Stimulated activated naive CD8-positive, alpha-beta T cell treated with anti-CD3 and anti-CD28 coated beads, Interleukin-15, Interleukin-2, amounts not matched to agents 100 ng/mL and 50 ng/mL, for 24 hours (primary cell): ENCODE data around the gene MPHOSPH9.
A peak's percentile ranks its signal among the peaks of the same experiment; 100 is the strongest.
"Not testable (repeated sequence)": the region's sequence is repeated elsewhere in the genome, so short reads cannot be mapped to it uniquely, and the experiment has no call there.

Source experiments
- H3K27ac Mint-ChIP-seq: one replicate; pipeline ENCODE4 v1.8.0; 2021; ENCODE audit warnings: mild to moderate bottlenecking, mixed read lengths
- H3K27me3 Mint-ChIP-seq: one replicate; pipeline ENCODE4 v1.8.0; 2021; ENCODE audit warnings: mixed read lengths
- H3K36me3 Mint-ChIP-seq: one replicate; pipeline ENCODE4 v1.8.0; 2021; ENCODE audit warnings: low read depth, mixed read lengths
- H3K4me1 Mint-ChIP-seq: one replicate; pipeline ENCODE4 v1.8.0; 2021; ENCODE audit warnings: low read depth, mixed read lengths
- H3K4me3 Mint-ChIP-seq: one replicate; pipeline ENCODE4 v1.8.0; 2021; ENCODE audit warnings: mild to moderate bottlenecking, mixed read lengths
- H3K9me3 Mint-ChIP-seq: one replicate; pipeline ENCODE4 v1.8.0; 2021; ENCODE audit warnings: mixed read lengths

MPHOSPH9 gene

DNA sequence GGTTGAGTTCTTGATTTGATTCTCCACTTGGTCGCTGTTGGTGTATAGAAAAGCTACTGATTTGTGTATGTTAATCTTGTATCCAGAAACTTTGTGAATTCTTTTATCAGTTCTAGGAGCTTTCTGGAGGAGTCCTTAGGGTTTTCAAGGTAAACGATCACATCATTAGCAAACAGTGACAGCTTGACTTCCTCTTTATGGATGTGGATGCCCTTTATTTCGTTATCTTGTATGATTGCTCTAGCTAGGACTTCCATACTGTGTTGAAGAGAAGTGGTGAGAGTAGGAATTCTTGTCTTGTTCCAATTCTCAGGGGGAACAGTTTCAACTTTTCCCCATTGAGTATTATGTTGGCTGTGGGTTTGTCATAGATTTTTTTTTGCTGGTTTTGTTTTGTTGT lies 12.7 kb upstream of the MPHOSPH9 start:
- Mint-ChIP-seq H3K36me3 (peaks cover 49% of the 10 kb centered on the region), H3K9me3 (no peaks in the 10 kb centered on the region), H3K27ac (no peak overlapping the region), H3K27me3 (no peaks in the 10 kb centered on the region), H3K4me1 (peaks cover 62% of the 10 kb centered on the region), H3K4me3 (no peak overlapping the region)

DNA sequence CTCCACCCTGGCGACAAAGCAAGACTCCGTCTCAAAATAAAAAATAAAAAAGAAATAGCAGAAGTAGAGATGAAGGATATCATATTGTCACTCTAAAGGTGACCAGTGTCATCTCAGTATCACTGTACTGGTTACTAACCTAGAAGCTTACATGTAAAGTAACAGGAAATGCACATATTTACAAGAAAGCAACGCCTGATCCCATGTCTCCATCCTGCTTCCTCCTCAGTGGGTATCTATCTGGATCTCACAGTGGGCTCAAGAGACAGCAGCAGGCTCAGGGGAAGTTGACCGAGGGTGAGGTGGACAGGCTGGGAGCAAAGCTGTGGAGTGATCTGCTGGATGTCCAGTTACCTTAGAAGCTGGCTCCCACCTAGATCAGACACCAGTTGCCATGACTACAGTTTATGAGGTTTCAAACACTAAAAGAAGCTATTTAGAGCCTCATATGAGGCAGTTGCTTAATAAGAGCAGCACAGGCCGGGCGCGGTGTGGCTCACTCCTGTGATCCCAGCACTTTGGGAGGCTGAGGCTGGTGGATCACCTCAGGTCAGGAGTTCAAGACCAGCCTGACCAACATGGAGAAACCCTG lies 10.8 kb upstream of the MPHOSPH9 start:
- peaks cover 55% of the 10 kb centered on the region for H3K4me1 Mint-ChIP-seq
- H3K27ac Mint-ChIP-seq = peak overlapping the region; percentile 45
- H3K27me3 Mint-ChIP-seq = no peaks in the 10 kb centered on the region
- H3K9me3 Mint-ChIP-seq = no peaks in the 10 kb centered on the region
- peaks cover 44% of the 10 kb centered on the region for H3K36me3 Mint-ChIP-seq
- no peak overlapping the region for H3K4me3 Mint-ChIP-seq

DNA sequence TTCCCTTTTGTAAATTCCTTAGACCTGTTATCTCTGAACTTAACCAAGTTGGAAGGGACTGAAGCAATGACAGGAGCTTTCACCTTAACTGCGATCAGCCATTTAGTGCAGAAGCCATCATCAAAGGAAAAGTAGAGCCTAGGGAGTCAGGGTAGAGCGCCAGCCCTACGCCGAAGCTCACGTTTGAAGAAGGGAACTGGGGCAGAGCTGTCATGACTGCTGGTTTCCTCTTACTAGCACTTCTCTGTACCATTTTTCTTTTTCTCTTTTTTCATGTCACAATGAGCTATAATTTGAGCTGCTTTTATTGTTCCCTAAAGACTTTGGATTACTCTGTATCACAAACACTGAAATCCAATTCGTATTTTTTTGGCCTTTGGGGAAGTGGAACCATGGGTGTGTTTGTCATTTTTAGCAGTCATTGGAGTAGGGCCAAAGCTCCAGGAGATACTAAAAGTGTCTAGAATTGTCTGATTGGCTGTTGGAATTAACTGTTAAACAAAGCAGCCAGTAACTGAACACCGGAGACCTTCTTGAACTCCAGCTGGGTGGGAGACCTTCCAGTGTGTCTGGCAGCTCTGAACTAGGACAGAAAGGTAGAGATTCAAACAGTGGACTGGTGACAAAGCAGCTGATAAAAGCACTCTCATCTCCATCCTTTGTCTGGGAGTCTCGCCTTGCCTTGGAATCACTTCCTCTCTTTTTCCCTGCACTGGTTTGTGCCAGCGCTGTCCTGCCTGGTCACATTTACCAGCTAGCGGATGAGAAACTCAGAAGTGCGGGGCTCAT lies 9.4 kb upstream of the MPHOSPH9 start:
- Mint-ChIP-seq H3K4me1 (peaks cover 54% of the 10 kb centered on the region), H3K27ac (peak overlapping the region; percentile 57), H3K4me3 (peak overlapping the region; percentile 28), H3K9me3 (no peaks in the 10 kb centered on the region), H3K36me3 (peaks cover 35% of the 10 kb centered on the region), H3K27me3 (no peaks in the 10 kb centered on the region)

DNA sequence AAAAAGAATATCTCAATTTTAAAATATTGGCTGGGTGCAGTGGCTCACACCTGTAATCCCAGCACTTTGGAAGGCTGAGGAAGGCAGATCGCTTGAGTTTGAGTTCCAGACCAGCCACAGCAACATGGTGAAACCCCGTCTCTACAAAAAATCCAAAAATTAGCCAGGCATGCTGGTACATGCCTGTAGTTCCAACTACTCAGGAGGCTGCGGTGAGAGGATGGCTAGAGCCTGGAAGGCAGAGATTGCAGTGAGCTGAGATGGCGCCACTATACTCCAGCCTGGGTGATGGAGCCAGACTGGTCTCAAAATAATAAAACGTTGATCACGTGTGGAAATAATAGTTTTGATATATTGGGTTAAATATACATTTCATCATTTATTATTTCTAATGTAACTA lies 6.0 kb upstream of the MPHOSPH9 start:
- no peak overlapping the region for H3K4me3 Mint-ChIP-seq
- H3K4me1 Mint-ChIP-seq = peaks cover 61% of the 10 kb centered on the region
- no peaks in the 10 kb centered on the region for H3K27me3 Mint-ChIP-seq
- peak overlapping the region; percentile 89 for H3K27ac Mint-ChIP-seq
- no peaks in the 10 kb centered on the region for H3K9me3 Mint-ChIP-seq
- peaks cover 42% of the 10 kb centered on the region for H3K36me3 Mint-ChIP-seq

DNA sequence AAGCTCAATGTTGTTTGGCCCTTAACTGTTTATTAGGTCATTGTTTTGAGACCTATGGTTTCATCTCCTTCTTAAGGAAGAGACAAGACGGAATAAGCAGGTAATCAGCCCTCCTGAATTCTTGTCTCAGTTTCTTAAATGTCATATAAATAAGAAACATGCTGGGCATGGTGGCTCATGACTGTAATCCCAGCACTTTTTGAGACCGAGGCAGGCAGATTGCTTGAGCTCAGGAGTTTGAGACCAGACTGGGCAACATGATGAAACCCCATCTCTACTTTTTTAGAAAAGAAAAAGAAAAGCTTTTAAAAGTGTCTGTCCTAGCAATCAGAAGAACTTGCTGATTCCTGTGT lies 5.4 kb upstream of the MPHOSPH9 start:
- peaks cover 49% of the 10 kb centered on the region for H3K36me3 Mint-ChIP-seq
- peak overlapping the region; percentile 89 for H3K27ac Mint-ChIP-seq
- peak overlapping the region; percentile 69 for H3K4me3 Mint-ChIP-seq
- H3K9me3 Mint-ChIP-seq = no peaks in the 10 kb centered on the region
- H3K4me1 Mint-ChIP-seq = peaks cover 68% of the 10 kb centered on the region
- H3K27me3 Mint-ChIP-seq = no peaks in the 10 kb centered on the region

DNA sequence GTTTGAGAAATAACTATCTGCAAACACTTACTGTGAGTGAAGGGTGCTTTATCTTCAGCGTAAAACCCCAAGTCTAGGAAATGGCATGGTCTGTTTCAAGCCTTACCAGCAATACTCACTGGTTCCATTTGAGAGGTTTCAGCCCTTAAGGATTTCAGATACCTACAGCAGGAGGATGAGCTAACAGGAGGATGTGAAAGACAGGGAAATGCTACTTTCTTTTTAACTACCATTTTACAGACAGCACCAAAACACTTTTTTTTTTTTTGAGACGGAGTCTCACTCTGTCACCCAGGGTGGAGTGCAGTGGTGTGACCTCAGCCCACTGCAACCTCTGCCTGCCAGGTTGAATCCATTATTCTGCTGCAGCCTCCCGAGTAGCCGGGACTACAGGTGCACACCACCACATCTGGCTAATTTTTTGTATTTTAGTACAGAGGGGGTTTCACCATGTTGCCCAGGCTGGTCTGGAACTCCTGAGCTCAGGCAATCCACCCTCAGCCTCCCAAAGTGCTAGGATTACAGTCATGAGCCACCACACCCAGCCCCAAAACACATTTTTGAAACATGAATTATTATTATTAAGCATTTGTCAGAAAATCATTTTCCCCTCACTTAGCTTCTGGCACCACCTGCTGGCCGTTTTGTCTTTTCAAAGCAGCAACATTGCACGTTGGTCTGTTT lies 4.8 kb upstream of the MPHOSPH9 start:
- Mint-ChIP-seq H3K36me3 (peaks cover 52% of the 10 kb centered on the region), H3K4me1 (peaks cover 70% of the 10 kb centered on the region), H3K27me3 (no peaks in the 10 kb centered on the region), H3K9me3 (no peaks in the 10 kb centered on the region), H3K4me3 (peak overlapping the region; percentile 69), H3K27ac (peak overlapping the region; percentile 89)

DNA sequence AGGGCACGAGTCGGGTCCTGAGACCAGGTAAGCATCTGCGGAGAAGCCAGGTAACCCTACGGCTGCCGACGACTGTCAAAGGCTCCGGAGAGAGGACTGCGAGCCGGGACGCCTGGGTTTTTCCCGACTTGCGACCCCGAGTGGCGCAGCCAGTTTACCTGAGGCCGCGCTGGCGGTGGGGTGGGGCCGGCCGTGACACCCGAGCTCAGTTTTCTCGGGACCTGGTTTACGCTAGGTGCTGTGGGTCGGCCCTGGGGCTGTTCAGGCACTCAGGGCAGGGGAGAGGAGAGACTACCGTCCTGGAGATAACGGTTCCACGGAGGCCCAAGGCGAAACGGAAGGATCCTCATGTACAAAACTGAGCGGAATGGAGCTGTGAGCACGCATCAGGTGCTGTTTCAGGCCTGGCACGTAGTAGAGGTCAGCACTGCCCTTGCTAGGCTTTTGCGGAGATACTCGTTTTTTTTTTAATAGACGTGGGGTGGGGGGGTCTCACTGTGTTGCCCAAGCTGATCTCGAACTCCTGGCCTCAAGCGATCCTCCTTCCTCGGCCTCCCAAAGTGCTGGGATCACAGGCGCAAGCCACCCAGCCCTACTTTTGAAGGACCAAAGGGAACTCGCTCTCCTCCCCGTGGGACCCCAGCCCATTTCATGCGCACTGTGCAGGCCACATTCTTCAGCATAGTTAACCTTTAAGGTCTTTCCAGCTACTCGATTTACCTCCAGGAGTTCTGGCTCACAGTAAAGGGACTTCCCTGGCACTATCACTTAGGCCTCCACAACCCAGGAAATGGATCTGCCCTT lies 766 bp upstream of the MPHOSPH9 start:
- peaks cover 49% of the 10 kb centered on the region for H3K36me3 Mint-ChIP-seq
- H3K27ac Mint-ChIP-seq = peak overlapping the region; percentile 94
- no peaks in the 10 kb centered on the region for H3K9me3 Mint-ChIP-seq
- peak overlapping the region; percentile 97 for H3K4me3 Mint-ChIP-seq
- peaks cover 84% of the 10 kb centered on the region for H3K4me1 Mint-ChIP-seq
- H3K27me3 Mint-ChIP-seq = no peaks in the 10 kb centered on the region

DNA sequence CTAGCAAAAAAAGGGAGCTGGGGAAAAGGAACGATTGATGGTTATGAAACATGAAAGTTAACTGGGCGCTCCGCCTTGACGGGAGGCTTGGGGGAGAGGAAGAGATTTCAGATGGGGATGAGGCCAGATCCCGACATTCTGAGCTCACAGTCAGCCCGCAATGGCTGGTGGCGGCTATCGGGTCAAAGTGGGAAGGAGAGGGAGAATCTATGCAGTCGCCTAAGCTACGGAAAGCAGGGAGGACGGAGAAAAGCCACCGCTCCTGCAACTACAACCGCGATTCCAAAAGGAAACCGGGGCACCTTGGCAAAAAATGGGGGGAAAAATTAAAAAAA lies 502 bp downstream of the MPHOSPH9 start:
- Mint-ChIP-seq H3K4me3 (peak overlapping the region; percentile 97), H3K27ac (peak overlapping the region; percentile 94), H3K27me3 (no peaks in the 10 kb centered on the region), H3K9me3 (no peaks in the 10 kb centered on the region), H3K4me1 (peaks cover 85% of the 10 kb centered on the region), H3K36me3 (peaks cover 57% of the 10 kb centered on the region)

DNA sequence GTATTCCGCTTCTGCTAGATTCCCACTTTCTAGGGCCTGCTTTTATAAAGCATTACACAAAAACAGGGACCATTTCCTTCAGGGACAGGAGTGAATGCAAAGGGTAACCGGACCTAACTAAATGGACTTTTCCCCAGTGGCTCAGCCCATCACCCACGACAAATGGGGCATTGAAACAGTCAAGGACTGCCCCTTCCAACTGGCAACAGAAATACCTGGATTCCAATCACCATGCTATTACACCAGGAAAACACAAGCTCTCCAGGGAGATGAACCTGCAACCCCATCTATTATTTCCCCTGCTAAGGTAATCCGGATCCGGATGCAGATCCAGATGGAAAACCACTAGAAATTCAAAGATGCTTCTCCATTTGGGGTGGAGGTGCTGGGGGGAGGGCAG lies 1.0 kb downstream of the MPHOSPH9 start:
- H3K27me3 Mint-ChIP-seq = no peaks in the 10 kb centered on the region
- H3K4me1 Mint-ChIP-seq = peaks cover 84% of the 10 kb centered on the region
- H3K9me3 Mint-ChIP-seq = no peaks in the 10 kb centered on the region
- H3K36me3 Mint-ChIP-seq = peaks cover 57% of the 10 kb centered on the region
- H3K4me3 Mint-ChIP-seq = peak overlapping the region; percentile 97
- H3K27ac Mint-ChIP-seq = peak overlapping the region; percentile 94

DNA sequence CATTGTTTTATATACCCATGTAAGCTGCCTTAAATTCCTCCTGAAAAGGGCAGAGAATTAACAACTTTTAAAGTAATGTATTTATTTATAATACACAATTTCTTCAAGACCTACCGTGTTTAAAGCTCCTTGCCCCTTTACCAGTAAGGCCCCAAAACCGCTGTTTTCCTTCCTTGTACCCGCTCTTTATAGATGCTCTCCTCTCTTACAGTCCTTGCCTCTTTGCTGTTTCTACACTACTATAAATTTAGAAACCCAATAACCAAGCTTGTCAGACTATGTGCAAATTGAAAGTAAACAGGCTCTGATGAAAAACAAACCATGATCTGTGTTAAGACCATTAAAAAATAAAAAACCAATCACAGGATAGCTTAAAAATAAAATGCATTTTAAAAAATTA lies 3.9 kb downstream of the MPHOSPH9 start:
- H3K9me3 Mint-ChIP-seq = no peaks in the 10 kb centered on the region
- peak overlapping the region; percentile 78 for H3K4me3 Mint-ChIP-seq
- H3K36me3 Mint-ChIP-seq = peaks cover 52% of the 10 kb centered on the region
- peaks cover 77% of the 10 kb centered on the region for H3K4me1 Mint-ChIP-seq
- peak overlapping the region; percentile 66 for H3K27ac Mint-ChIP-seq
- H3K27me3 Mint-ChIP-seq = no peaks in the 10 kb centered on the region

DNA sequence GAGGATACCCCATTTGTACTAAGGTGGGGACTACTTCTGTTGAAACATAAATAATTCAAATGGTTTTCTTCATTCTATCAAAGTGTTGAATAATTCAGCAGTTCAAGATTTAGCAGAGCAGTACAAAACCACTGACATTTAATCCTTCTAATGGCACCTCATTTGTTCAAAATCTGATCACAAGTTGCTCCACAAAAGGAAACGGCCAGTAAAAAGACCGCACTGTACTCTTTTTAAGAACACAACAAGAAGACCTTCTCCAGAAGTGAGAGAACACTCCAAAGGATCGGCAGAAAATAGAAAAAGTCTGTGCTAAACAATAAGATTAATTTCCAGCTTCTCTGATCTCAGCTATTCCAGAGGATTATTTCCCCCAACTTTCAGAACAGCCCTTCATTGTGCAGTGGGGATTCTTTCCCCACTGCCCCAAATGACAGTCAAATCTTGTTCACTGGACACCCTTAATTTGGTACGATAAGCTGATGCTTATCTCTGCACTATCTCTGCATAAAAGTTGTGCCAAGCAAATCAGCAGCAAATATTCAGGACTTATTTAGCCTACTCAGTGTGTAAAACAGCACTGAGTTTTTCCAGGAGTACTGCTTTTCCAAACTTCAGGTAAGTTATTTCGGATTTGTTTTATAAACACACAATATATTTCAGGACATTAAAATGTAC lies 5.2 kb downstream of the MPHOSPH9 start:
- H3K4me1 Mint-ChIP-seq = peaks cover 75% of the 10 kb centered on the region
- H3K4me3 Mint-ChIP-seq = peak overlapping the region; percentile 56
- no peaks in the 10 kb centered on the region for H3K9me3 Mint-ChIP-seq
- peaks cover 41% of the 10 kb centered on the region for H3K36me3 Mint-ChIP-seq
- H3K27ac Mint-ChIP-seq = peak overlapping the region; percentile 49
- no peaks in the 10 kb centered on the region for H3K27me3 Mint-ChIP-seq

DNA sequence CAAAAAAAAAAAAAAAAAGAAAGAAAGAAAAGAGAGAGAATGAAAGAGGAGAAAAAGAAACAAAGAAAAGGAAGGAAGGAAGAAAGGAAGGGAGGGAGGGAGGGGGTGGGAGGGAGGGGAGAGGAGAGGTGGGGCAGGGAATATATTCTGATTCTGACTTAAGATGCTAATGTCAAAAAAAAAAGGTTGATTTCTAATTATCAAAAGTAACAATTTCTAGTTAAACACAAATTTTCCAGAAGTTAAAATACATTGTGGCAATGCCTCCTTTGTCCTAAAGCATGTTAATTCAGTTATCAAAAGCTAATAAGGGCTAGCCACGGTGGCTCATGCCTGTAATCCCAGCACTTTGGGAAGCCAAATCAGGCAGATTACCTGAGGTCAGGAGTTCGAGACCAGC lies 7.5 kb downstream of the MPHOSPH9 start:
- H3K27ac Mint-ChIP-seq = no peak overlapping the region
- peaks cover 66% of the 10 kb centered on the region for H3K4me1 Mint-ChIP-seq
- no peaks in the 10 kb centered on the region for H3K9me3 Mint-ChIP-seq
- no peaks in the 10 kb centered on the region for H3K27me3 Mint-ChIP-seq
- H3K4me3 Mint-ChIP-seq = no peak overlapping the region
- peaks cover 52% of the 10 kb centered on the region for H3K36me3 Mint-ChIP-seq

DNA sequence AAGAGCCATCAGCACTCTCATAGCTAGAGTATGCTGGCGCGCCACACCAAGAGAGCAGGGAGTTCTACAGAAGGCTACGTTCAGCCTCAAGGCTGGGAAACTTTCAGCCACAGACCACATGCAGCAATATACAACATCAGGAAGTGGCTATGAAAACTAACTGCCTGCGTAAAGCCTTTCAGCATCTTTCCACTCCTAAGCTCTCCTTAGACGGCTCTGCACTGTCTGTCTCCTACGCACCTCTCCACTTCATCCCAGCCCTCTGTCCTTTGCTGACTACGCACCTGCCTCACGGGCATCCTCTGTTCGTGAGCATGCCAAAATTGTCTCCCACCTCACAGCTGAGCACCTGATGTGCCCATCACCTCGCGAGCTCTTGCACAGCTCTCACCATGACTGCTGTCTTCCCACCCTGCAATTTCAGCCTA lies 9.7 kb downstream of the MPHOSPH9 start:
- peak overlapping the region; percentile 77 for H3K27ac Mint-ChIP-seq
- H3K9me3 Mint-ChIP-seq = no peaks in the 10 kb centered on the region
- no peaks in the 10 kb centered on the region for H3K27me3 Mint-ChIP-seq
- H3K4me1 Mint-ChIP-seq = peaks cover 44% of the 10 kb centered on the region
- H3K4me3 Mint-ChIP-seq = peak overlapping the region; percentile 46
- H3K36me3 Mint-ChIP-seq = peaks cover 56% of the 10 kb centered on the region

DNA sequence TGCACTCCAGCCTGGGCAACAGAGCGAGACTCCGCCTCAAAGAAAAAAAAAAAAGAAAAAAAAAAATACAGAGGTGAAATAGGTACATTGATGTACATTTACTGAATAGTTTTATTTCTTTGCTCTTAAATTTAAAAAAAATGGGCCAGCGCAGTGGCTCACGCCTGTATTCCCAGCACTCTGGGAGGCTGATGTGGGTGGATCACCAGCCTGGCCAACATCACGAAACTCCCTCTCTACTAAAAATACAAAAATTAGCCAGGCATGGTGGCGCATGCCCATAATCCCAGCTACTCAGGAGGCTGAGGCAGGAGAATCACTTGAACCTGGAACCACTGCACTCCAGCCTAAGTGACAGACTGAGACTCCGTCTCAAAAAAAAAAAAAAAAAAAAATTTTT lies 25.1 kb downstream of the MPHOSPH9 start:
- H3K27me3 Mint-ChIP-seq, H3K27ac Mint-ChIP-seq, H3K4me3 Mint-ChIP-seq, H3K4me1 Mint-ChIP-seq, H3K9me3 Mint-ChIP-seq: not testable (repeated sequence)
- peaks cover 47% of the 10 kb centered on the region for H3K36me3 Mint-ChIP-seq
